Cardiac muscle cell (in vitro differentiated cells and primary cell): ENCODE results near the gene PODXL2. TPM values are rescaled to one million over a fixed set of nuclear protein-coding genes. Genes with fewer than 3 reads are reported as not detected.

Experiments
- DNase-seq, 2 donors: peaks; one replicate each; pipeline versions ENCODE4 v3.0.0 to v3.0.0-alpha.2; 2010 to 2017; ENCODE audit warnings: low read depth in 1 of 2, low spot score in 1 of 2
- H3K27ac ChIP-seq: fragments of 200-600 bp; sonication (generic); 2 replicates; pipeline ENCODE4 v1.5.1; 2016
- H3K27me3 ChIP-seq: fragments of 200-600 bp; sonication (generic); 2 replicates; pipeline ENCODE4 v1.6.0; 2016; ENCODE audit warnings: control low read depth
- H3K36me3 ChIP-seq: fragments of 200-600 bp; sonication (generic); 2 replicates; pipeline ENCODE4 v1.5.1; 2016; ENCODE audit warnings: control low read depth
- H3K4me1 ChIP-seq: fragments of 200-600 bp; sonication (generic); 2 replicates; pipeline ENCODE4 v1.8.1; 2017; ENCODE audit warnings: low read depth, mild to moderate bottlenecking, mixed run types
- H3K4me3 ChIP-seq: fragments of 200-600 bp; sonication (generic); 2 replicates; pipeline ENCODE4 v1.5.1; 2016; ENCODE audit warnings: mild to moderate bottlenecking
- H3K9me3 ChIP-seq: fragments of 200-600 bp; sonication (generic); 2 replicates; pipeline ENCODE4 v1.5.1; 2017; ENCODE audit warnings: low read depth, mild to moderate bottlenecking, control low read depth
- CTCF ChIP-seq: IDR thresholded peaks from 2 replicates; pipeline ENCODE4 v1.5.1; 2012; ENCODE audit warnings: low read depth, mild to moderate bottlenecking, low read length
- polyA plus RNA-seq: library from polyadenylated mRNA; unstranded; fragments of >200 nt; fragmentation: Nextera tagmentation; extraction: Ambion mirVana; gene quantifications from 2 replicates; pipeline ENCODE4 v1.2.1, GENCODE V29; 2016
- total RNA-seq: library from RNA; depleted of rRNA; stranded (reverse); fragments of >200 nt; gene quantifications from 2 replicates; pipeline ENCODE4 v1.2.3, GENCODE V29; 2016

The PODXL2 gene
- total and polyA plus RNA-seq, 2 experiments from 2014 or later: 16.0 to 24.9 TPM

DNA sequence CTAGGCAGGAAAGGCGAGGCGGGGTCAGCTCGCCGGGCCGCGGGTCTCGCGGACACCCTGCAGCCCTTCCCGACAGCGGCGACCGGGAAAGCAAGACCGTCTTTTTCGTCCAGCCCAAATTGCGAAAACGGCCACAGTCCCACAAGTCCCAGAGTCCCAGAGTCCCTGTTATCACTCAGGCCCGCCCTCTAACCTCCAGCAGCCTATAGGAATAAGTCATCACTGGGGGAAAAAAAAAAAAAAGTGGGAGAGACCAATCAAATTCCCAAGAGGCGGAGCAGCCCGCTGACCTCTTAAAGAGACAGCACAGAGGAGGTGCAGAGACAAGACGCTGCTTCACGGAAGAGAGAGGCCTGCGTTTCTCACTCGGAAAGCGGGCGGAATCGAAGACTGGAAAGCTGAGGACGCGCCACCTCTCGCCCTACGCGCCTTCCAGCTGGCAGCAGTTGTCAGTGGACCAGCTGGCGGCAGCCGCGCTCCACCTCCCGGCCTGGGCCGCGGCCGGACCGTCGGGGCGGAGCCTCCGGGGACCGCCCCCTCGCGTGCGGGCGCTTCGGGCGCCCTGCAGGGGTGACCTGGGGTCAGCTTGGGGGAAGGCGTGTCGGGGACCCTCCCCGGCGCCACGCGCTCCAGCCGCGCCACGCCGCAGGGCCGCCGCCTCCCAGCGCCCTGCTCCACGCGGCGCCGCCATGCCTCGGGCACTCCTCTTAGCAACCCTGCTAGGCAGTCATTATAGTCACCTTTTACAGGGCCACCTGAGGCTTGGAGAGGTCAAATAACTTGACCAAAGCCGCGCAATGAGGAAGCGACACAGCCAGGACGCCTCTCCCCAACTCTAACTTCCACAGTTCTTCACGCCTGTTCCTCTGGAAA lies 38.2 kb upstream of the PODXL2 start, which contains the start of gene TPRA1:
TSS of gene TPRA1 (minus strand) at position 141 of the 873 bp plus-strand sequence. CDS start 10,587 bp downstream, outside the sequence.
- H3K36me3 ChIP-seq: no peaks in the 10 kb centered on the region
- H3K27ac ChIP-seq: peak within 1 kb of the TSS; percentile 97
- no peaks in the 10 kb centered on the region for H3K9me3 ChIP-seq
- TF ChIP-seq CTCF: no peak
- DNase-seq: peak; percentile 97 to 98
- peak within 1 kb of the TSS; percentile 83 for H3K4me3 ChIP-seq
- peaks cover 23% of the 10 kb centered on the region for H3K4me1 ChIP-seq
- no peaks in the 10 kb centered on the region for H3K27me3 ChIP-seq

DNA sequence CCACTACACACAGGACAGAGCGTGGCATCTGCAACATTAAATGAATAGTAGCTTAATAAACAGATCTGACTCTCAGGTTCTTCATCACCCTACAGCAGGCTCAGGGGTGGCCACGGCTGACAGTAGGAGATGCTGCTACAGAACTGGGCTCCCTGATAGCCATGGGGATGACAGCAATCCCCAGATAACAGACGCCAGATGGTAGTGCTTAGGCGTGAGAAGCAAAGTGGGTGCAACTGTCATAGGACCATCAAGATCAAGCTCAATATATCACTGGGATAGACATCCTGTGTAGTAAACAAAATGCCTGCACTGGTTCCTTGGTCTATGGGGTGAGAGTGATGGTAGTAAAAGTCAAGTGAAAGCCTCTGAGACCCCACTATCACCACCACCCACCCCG lies 35.8 kb upstream of the PODXL2 start:
- no peak for DNase-seq
- no peak overlapping the region for H3K4me3 ChIP-seq
- H3K27ac ChIP-seq: no peak overlapping the region
- H3K36me3 ChIP-seq: no peaks in the 10 kb centered on the region
- peaks cover 23% of the 10 kb centered on the region for H3K4me1 ChIP-seq
- H3K27me3 ChIP-seq: no peaks in the 10 kb centered on the region
- TF ChIP-seq CTCF: no peak
- H3K9me3 ChIP-seq: no peaks in the 10 kb centered on the region

- H3K4me1 ChIP-seq: peaks cover 14% of the 10 kb centered on the region
- H3K4me3 ChIP-seq: no peak overlapping the region
- H3K27me3 ChIP-seq: no peaks in the 10 kb centered on the region
- H3K36me3 ChIP-seq: no peaks in the 10 kb centered on the region
- no peaks in the 10 kb centered on the region for H3K9me3 ChIP-seq
- H3K27ac ChIP-seq: peak overlapping the region; percentile 50
- no peak for DNase-seq
- no peak for TF ChIP-seq CTCF
Measured at GRCh38 chr3:127595303-127595702, 33.7 kb upstream of the PODXL2 start.

DNA sequence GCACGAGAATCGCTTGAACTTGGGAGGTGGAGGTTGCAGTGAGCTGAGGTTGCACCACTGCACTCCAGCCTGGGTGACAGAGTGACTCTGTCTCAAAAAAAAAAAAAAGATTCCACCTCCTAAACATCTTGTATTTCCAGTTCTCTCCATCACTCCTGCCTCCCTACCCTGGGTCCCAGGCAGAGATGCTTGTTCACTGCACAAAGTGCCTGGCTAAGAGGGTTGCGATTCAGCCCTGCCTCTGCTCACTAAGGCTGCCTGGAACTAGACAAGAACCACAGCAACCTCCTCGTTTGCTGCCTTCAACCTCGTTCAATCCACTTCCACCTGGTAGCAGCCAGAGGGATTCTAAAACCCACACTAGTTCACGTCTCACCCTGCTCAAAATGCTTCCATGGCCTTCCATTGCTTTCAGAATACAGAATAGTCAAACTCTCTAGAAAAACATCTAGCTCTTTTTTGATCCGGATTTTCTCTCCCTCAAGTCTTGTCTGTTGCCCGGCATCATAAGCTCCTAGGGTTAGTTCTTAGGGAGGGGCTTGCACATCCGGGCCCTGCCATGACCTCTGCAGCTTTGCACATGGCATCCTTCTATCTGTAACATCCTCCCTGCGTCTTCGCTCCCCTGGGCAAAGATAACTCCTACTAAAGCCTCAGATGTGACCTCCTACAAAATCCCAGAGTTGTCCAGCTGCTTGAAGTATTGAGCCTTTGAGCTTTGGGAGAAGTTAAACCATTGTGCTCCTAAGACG lies 31.8 kb upstream of the PODXL2 start:
- no peaks in the 10 kb centered on the region for H3K36me3 ChIP-seq
- no peak for TF ChIP-seq CTCF
- no peak overlapping the region for H3K4me3 ChIP-seq
- peaks cover 12% of the 10 kb centered on the region for H3K4me1 ChIP-seq
- DNase-seq: no peak
- H3K27ac ChIP-seq: no peak overlapping the region
- H3K9me3 ChIP-seq: no peaks in the 10 kb centered on the region
- no peaks in the 10 kb centered on the region for H3K27me3 ChIP-seq

DNA sequence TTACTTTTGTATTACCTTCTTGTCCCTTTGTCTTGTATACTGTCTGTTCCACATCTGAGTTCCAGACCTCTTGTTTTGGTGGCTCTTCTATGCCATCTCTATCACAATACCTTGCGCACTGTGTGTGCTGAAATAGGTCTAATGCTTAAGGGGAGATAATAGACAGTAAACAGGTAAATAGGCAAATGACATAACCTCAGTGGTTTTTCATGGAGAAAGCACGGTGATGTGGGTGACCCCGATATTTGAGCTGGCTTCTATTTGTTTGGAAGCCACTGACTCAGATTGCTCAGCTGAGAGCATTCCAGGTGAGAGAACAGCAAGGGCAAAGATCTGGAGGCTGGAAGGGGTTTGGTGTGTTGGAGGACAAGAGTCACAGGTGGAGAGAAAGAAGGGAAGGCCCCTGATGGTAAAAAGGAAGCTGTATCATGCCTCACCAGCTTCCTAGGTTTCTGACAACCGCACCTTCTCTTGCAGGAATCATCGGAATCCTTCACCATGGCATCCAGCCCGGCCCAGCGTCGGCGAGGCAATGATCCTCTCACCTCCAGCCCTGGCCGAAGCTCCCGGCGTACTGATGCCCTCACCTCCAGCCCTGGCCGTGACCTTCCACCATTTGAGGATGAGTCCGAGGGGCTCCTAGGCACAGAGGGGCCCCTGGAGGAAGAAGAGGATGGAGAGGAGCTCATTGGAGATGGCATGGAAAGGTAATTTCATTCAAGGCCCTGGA lies 30.0 kb upstream of the PODXL2 start:
- Histone ChIP-seq H3K27me3 (no peaks in the 10 kb centered on the region), H3K36me3 (no peaks in the 10 kb centered on the region), H3K4me1 (peaks cover 12% of the 10 kb centered on the region), H3K27ac (no peak overlapping the region), H3K4me3 (peak overlapping the region; percentile 42), H3K9me3 (no peaks in the 10 kb centered on the region)
- DNase-seq: no peak
- TF ChIP-seq CTCF: no peak
